Right ventricle myocardium inferior (tissue), 1 donor: ENCODE measurements around the gene MAEA. TPM values are rescaled to one million over a fixed set of nuclear protein-coding genes. Genes with fewer than 3 reads are reported as not detected.
"Not testable (repeated sequence)": the region's sequence is repeated elsewhere in the genome, so short reads cannot be mapped to it uniquely, and the experiment has no call there.

ENCODE experiments used
- ATAC-seq: fragments of 200-7000 bp; cut with Tn5 transposase; one replicate; pipeline ENCODE4 v1.9.1; 2020; ENCODE audit warnings: mild to moderate bottlenecking, moderate library complexity
- DNase-seq: peaks from one replicate; pipeline ENCODE4 v3.0.0; 2021; ENCODE audit errors: missing footprints
- intact Hi-C: fragments of 100-400 bp; cut with DNase I; formaldehyde crosslinking; loops from one replicate; pipeline ENCODE4 v1.11.0; 2022
- total RNA-seq: library from RNA; stranded (reverse); fragmentation: NEBNext Ultra II Directional; extraction: Animal tissue kit (Norgen Biotek cat#: 25700); gene quantifications from one replicate; pipeline ENCODE4 v1.2.1, GENCODE V29; 2021
- donor health status: DM: no; HTN: yes; CAD: no; lungs with severe emphysema.

MAEA gene
- total RNA-seq, 1 donor from 2014 or later, result 50.4 TPM

GRCh38 chr4:1310796-1311631, 21.3 kb downstream of the MAEA start:
- intact Hi-C loops, result no loop called here
- peak; percentile 14 for DNase-seq

DNA sequence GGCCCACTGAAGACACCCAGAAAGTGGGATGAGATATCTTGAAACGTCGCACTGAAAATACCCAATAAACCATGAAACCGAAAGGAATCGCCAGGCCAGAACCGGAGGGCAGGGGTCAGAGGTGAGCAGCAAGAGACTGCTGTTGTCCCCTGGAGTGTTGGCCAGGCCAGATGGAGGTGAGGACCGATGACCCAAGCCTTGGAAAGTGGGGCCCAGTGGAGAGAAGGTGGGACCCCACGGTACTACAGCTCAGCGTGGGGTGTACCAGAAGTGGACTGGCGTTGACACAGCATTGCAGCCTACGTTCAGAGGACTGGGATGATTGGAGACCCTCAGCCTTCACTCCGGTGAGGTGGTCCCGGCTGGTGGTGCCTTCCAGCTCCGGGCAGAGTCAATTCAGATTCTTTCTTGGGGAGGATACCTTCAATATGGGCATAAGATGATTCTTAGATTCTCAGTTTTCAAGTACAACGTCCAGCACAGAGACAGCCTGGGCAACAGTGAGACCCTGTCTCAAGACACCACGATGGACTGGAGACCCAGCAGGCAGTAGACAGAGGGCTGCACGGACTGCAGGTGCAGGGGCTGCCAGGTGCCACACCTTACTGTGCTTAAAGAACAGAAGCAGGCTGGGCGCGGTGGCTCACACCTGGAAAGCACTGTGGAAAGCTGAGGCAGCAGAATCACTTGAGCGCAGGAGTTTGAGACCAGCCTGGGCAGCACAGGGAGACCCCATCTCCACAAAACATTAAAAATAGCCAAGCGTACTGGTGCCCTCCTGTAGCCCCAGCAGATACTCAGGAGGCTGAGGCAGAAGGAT, 23.3 kb downstream of the MAEA start:
- DNase-seq (peak; percentile 16), ATAC-seq (no peak)
- intact Hi-C loops, result no loop called here

More at GRCh38 chr4:1310796-1311631, 21.3 kb downstream of the MAEA start:
- ATAC-seq, result no peak

DNA sequence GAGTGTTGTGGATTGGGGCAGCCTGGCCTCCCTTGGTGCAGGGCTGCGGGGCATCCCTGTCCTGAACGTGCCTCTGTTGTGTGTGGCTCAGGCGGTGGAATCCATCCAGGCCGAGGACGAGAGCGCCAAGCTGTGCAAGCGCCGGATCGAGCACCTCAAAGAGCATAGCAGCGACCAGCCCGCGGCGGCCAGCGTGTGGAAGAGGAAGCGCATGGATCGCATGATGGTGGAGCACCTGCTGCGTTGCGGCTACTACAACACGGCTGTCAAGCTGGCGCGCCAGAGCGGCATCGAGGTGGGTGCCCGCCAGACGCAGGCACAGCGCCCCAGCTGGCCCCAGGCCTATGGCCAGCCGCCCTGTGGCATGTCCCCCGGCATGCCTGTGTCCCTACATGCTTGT, 25.6 kb downstream of the MAEA start:
- ATAC-seq, result no peak
- peak; percentile 73 for DNase-seq
- intact Hi-C loops, result no loop called here

DNA sequence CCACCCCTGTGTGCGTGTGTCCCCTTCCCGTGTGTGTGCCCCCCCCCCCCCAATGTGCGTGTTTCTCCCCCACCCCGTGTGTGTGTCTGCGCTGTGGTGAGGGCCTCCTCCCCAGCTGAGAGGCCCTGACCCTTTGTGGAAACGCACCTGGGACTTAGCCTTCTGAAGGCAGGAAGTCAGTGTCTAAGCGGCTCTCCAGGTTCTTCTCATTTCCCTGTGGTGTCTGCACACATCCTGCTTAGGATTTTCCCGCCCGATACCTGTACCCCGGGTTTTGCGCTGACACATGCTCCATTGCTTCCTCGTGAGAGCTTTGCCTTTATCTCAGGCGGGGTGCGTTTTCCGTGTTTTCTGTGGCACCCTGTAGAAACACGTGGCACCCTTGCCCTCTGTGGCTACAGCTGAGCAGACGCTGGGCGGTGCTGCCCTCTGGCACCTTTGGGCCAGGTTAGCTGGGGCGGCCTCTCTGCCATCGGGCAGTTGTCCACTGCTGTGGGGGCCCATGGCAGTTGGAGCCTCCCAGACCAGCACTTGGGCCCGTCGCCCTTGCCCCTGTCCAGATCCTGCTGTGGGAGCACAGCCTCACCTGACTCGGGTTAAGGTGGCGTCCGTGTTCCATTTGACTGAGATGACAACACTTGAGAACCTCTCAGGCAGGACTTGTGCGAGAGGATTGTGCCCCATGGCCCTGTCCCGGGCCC, 26.3 kb downstream of the MAEA start:
- intact Hi-C loops, result no loop called here
- DNase-seq (peak; percentile 30), ATAC-seq (no peak)

- intact Hi-C loops, result no loop called here
- DNase-seq (peak; percentile 40), ATAC-seq (no peak)
Measured at GRCh38 chr4:1316537-1317168, 27.0 kb downstream of the MAEA start.

- DNase-seq (peak; percentile 44), ATAC-seq (peak; percentile 5)
- intact Hi-C loops, result no loop called here
Measured at GRCh38 chr4:1317177-1318045, 27.7 kb downstream of the MAEA start.

- DNase-seq (peak; percentile 45), ATAC-seq (peak; percentile 9)
- intact Hi-C loops, result no loop called here
Measured at GRCh38 chr4:1318046-1318375, 28.3 kb downstream of the MAEA start.

DNA sequence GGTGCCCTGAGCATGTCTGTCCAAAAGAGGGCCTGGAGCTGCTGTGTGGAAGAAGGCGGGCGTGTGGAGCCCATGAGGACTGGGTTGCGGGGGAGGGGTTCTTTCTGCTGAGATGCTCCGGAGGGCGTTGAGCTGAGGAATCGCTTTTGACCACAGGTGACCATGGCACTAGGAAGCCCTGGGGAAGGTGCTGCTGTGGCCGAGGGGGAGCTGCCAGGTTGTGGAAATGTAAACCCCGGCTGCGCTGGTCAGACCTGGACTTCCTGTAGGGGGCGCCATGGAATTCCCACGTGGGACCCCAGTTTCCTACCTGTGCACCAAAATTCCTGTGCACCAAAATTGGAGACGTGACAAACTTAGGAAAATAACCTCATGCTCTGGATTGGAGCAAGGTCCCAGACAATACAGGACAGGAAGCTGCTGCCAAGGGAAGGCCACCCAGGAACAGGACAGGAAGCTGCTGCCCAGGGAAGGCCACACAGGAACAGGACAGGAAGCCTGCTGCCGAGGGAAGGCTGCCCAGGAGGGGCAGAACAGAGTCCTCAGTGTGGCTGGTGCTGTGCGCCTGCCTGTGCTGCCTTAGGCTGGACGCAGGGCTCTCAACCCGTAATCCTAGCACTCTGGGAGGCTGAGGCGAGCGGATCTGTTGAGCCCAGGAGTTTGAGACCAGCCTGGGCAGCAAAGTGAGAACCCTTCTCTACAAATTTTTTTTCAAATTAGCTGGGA, 29.0 kb downstream of the MAEA start:
- intact Hi-C loops, result no loop called here
- DNase-seq, result peak; percentile 52

DNA sequence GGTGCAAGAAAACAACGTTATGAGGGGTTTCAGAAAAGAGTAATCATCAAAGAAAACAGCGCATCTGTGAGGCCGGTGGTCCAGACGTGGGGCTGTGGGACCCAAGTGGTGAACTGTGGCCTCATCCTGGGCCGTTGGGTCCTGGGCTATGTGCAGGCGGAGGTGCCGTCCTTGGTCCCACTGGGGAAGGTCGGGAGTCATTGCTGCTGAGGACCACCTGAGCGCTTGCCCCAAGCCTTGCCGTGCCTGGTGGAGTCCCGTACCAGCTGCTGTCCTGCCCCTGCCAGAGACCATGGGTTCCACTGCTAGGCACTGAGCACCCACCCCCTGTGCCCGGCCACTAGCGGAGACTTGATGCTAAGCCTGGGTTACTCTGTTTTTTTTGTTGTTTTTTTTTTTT, 31.8 kb downstream of the MAEA start:
- intact Hi-C loops, result no loop called here
- peak; percentile 14 for DNase-seq

More for the DNA sequence above, 29.0 kb downstream of the MAEA start:
- no peak for ATAC-seq

DNA sequence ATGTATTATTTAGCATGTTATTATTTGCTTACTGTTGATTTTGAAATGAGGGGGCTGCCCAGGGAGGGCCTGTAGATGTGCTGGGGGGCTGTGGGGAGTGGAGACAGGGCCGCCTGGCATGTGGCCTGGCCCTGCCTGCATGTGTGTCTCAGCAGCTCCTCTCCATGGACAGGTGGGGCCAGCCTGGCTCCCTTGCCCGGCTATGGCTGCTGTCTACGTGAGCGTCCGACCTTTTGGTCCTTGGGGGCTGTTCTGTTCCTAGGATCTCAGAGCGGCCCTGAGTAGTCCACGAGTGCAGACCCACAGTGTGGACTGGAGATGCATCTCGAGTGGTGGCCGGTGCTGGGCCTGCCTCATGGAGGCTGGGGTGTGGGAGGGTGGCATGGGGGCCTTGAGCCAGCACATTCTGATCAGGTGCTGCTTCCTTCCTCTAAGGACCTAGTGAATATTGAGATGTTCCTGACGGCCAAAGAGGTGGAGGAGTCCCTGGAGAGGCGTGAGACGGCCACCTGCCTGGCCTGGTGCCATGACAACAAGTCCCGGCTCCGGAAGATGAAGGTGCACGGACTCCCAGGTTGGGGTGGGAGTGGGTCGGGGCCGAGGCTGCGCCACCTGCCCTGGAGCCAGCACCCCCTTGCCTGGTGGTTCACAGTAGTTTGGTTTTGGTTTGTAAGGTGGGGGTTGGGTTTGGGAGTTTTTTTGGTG, 32.4 kb downstream of the MAEA start:
- ATAC-seq (no peak), DNase-seq (peak; percentile 55)
- intact Hi-C loops, result no loop called here

More for the DNA sequence above, 31.8 kb downstream of the MAEA start:
- ATAC-seq, result no peak

GRCh38 chr4:1323280-1323634, 33.6 kb downstream of the MAEA start:
- DNase-seq, result no peak
- ATAC-seq, result no peak
- intact Hi-C loops, result no loop called here

DNA sequence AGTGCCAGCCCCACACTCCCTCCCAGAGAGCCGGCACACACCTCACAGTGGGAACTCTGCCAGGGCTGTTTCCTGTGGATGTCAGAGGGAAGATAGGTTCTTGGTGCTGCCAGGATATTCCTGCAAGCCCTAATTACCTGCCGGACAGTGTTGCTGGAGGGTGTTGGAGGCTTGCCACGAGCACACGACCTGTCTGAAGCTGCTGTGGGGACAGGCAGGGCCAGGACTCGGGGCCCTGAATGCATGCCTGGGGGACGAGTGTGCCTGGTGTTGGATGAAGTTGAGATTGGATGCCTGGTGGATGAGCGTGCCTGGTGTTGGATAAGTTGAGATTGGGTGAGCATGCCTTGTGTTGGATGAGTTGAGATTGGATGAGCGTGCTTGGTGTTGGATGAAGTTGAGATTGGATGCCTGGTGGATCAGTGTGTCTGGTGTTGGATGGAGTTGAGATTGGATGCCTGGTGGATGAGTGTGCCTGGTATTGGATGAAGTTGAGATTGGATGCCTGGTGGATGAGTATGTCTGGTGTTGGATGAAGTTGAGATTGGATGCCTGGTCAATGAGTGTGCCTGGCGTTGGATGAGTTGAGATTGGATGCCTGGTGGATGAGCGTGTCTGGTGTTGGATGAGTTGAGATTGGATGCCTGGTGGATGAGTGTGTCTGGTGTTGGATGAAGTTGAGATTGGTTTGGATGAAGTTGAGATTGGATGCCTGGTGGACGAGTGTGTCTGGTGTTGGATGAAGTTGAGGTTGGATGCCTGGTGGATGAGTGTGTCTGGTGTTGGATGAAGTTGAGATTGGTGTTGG, 34.1 kb downstream of the MAEA start:
- ATAC-seq (no peak), DNase-seq (peak; percentile 60)

DNA sequence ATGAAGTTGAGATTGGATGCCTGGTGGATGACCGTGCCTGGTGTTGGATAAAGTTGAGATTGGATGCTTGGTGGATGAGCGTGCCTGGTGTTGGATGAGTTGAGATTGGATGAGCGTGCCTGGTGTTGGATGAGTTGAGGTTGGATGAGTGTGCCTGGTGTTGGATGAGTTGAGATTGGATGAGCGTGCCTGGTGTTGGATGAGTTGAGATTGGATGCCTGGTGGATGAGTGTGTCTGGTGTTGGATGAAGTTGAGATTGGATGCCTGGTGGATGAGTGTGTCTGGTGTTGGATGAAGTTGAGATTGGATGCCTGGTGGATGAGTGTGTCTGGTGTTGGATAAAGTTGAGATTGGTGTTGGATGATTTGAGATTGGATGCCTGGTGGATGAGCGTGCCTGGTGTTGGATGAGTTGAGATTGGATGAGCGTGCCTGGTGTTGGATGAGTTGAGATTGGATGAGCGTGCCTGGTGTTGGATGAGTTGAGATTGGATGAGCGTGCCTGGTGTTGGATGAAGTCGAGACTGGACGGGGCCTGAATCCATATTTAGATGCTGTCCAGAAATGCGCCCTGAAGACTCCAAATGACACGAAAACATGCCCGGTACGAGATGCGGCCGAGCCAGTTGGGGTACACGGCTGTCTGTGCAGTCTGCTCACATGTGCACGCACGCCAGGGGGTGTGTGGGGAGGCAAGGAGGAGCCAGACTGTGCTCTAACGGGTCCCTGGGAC, 34.9 kb downstream of the MAEA start:
- ATAC-seq, result not testable (repeated sequence)

More for the DNA sequence above, 34.1 kb downstream of the MAEA start:
- intact Hi-C loops, result no loop called here

GRCh38 chr4:1325176-1325480, 35.4 kb downstream of the MAEA start:
- no peak for DNase-seq
- intact Hi-C loops, result no loop called here
- ATAC-seq, result no peak

More for the DNA sequence above, 34.9 kb downstream of the MAEA start:
- intact Hi-C loops, DNase-seq: not testable (repeated sequence)
